Fibroblast of lung (primary cell): ENCODE data around the gene ALOX5. TPM values are rescaled to one million over a fixed set of nuclear protein-coding genes. Genes with fewer than 3 reads are reported as not detected.

Experiments used
- DNase-seq, 2 donors: peaks; one replicate each; pipeline versions ENCODE4 v3.0.0 to v3.0.0-alpha.2; 2010; ENCODE audit warnings: low read depth in 2 of 2
- H2AFZ ChIP-seq: 2 replicates; pipeline ENCODE4 v1.5.1; 2012; ENCODE audit warnings: low read length, control low read depth, inconsistent platforms
- H3K27ac ChIP-seq: 2 replicates; pipeline ENCODE4 v1.5.1; 2011; ENCODE audit warnings: low read length, control low read depth; ENCODE audit not compliant: insufficient read depth
- H3K27me3 ChIP-seq: 2 replicates; pipeline ENCODE4 v1.5.1; 2011; ENCODE audit warnings: mild to moderate bottlenecking, low read length; ENCODE audit not compliant: control insufficient read depth, insufficient read depth
- H3K36me3 ChIP-seq: 2 replicates; pipeline ENCODE4 v1.5.1; 2011; ENCODE audit warnings: low read length; ENCODE audit not compliant: control insufficient read depth, insufficient read depth
- H3K4me1 ChIP-seq: 2 replicates; pipeline ENCODE4 v1.5.1; 2011; ENCODE audit warnings: low read length; ENCODE audit not compliant: control insufficient read depth, insufficient read depth; ENCODE audit errors: extremely low read depth
- H3K4me2 ChIP-seq: 2 replicates; pipeline ENCODE4 v1.5.1; 2011; ENCODE audit warnings: low read length, control low read depth; ENCODE audit not compliant: insufficient read depth; ENCODE audit errors: extremely low read depth
- H3K4me3 ChIP-seq, 4 experiments: fragments of 200-600 bp in 1 of 4; sonication (generic) in 1 of 4; replicated peaks in 1 of 4; 2 replicates each; pipeline ENCODE4 v1.5.1; 2011 to 2016; ENCODE audit warnings: low read length in 4 of 4, low read depth in 3 of 4, mild to moderate bottlenecking in 3 of 4, control low read depth in 2 of 4, inconsistent platforms in 1 of 4, mixed read lengths in 1 of 4; ENCODE audit not compliant: insufficient read depth in 1 of 4; ENCODE audit errors: control extremely low read depth in 1 of 4
- H3K79me2 ChIP-seq: 2 replicates; pipeline ENCODE4 v1.5.1; 2012; ENCODE audit warnings: mild to moderate bottlenecking, low read length, inconsistent platforms; ENCODE audit not compliant: control insufficient read depth, insufficient read depth
- H3K9ac ChIP-seq: 2 replicates; pipeline ENCODE4 v1.5.1; 2011; ENCODE audit warnings: mild to moderate bottlenecking, low read length, control low read depth; ENCODE audit not compliant: insufficient read depth
- H3K9me3 ChIP-seq: 2 replicates; pipeline ENCODE4 v1.5.1; 2012; ENCODE audit warnings: low read depth, low read length; ENCODE audit not compliant: control insufficient read depth, insufficient read depth
- H4K20me1 ChIP-seq: 2 replicates; pipeline ENCODE4 v1.5.1; 2011; ENCODE audit warnings: low read length; ENCODE audit not compliant: control insufficient read depth, insufficient read depth; ENCODE audit errors: extremely low read depth
- EZH2 ChIP-seq: IDR thresholded peaks from 2 replicates; pipeline ENCODE4 v1.5.1; 2012; ENCODE audit warnings: low read length, control low read depth, mild to moderate bottlenecking; ENCODE audit errors: missing control alignments
- polyA plus RNA-seq, 2 donors: library from polyadenylated mRNA; depleted of rRNA in 1 of 2; stranded (reverse) in 1 of 2; unstranded in 1 of 2; fragments of >200 nt; gene quantifications; 2 replicates each; pipeline ENCODE4 v1.2.1, GENCODE V29; 2011 to 2012; ENCODE audit warnings: missing spikeins in 1 of 2
- total RNA-seq: library from RNA; depleted of rRNA; stranded (reverse); fragments of >200 nt; gene quantifications from 2 replicates; pipeline ENCODE4 v1.2.1, GENCODE V29; 2014
- TF ChIP-seq, protein P1 (sequence below), 2 donors: IDR thresholded peaks in 1 of 2; conservative IDR thresholded peaks in 1 of 2; 1 replicate in 1 of 2; 2 replicates in 1 of 2; pipeline ENCODE4 v1.5.1; 2011 to 2012; ENCODE audit warnings: low read length in 2 of 2, control low read depth in 1 of 2, inconsistent platforms in 1 of 2, low read depth in 1 of 2, mild to moderate bottlenecking in 1 of 2

The ALOX5 gene
- total and polyA plus RNA-seq, 2 donors (not counting 1 experiment from before 2014, with no cell fraction given): not detected

- Histone ChIP-seq H3K4me1 (no peaks in the 10 kb centered on the region), H4K20me1 (peaks cover 2% of the 10 kb centered on the region), H3K4me3 (no peak overlapping the region), H3K9me3 (no peaks in the 10 kb centered on the region), H3K36me3 (no peaks in the 10 kb centered on the region), H3K79me2 (no peaks in the 10 kb centered on the region), H3K4me2 (peak overlapping the region; percentile 68), H2AFZ (no peak overlapping the region), H3K9ac (no peak overlapping the region), H3K27me3 (peaks cover 32% of the 10 kb centered on the region), H3K27ac (no peak overlapping the region)
- peak in 1 of 2 donors; percentile 9 for DNase-seq
- peak; percentile 85 for TF ChIP-seq EZH2
- TF ChIP-seq, protein P1, sequence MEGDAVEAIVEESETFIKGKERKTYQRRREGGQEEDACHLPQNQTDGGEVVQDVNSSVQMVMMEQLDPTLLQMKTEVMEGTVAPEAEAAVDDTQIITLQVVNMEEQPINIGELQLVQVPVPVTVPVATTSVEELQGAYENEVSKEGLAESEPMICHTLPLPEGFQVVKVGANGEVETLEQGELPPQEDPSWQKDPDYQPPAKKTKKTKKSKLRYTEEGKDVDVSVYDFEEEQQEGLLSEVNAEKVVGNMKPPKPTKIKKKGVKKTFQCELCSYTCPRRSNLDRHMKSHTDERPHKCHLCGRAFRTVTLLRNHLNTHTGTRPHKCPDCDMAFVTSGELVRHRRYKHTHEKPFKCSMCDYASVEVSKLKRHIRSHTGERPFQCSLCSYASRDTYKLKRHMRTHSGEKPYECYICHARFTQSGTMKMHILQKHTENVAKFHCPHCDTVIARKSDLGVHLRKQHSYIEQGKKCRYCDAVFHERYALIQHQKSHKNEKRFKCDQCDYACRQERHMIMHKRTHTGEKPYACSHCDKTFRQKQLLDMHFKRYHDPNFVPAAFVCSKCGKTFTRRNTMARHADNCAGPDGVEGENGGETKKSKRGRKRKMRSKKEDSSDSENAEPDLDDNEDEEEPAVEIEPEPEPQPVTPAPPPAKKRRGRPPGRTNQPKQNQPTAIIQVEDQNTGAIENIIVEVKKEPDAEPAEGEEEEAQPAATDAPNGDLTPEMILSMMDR (conservative IDR thresholded peaks at IDR 0.05 in 1 of 2, IDR thresholded peaks at IDR 0.05 in 1 of 2; ENCODE audit: low read depth in 1 of 2, low read length in 2 of 2): no peak
Observed at GRCh38 chr10:45374350-45375052, 485 bp downstream of the ALOX5 start.

DNA sequence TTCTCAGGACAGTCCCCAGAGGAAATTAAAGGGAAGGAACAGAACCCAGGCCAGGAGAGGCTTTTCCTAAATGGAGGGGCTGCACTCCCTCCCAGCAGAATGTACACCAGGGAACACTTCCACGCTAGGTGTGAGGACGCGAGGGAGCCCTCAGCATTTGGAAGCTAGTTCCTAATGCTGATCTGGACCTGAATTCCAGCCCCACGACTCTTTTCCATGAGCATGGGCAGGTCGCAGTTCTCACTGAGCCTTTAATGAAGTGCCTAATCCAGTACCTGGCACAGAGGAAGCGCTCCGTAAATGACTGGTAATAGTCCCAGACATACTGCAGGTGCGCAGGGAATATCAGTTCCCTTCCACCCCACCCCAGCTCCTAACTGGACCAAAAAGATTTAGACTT, 1.1 kb downstream of the ALOX5 start:
- H3K4me1 ChIP-seq: no peaks in the 10 kb centered on the region
- H3K36me3 ChIP-seq: no peaks in the 10 kb centered on the region
- no peak overlapping the region for H3K4me2 ChIP-seq
- H3K9me3 ChIP-seq: no peaks in the 10 kb centered on the region
- H2AFZ ChIP-seq: no peak overlapping the region
- no peaks in the 10 kb centered on the region for H3K79me2 ChIP-seq
- H3K9ac ChIP-seq: no peak overlapping the region
- no peak overlapping the region for H3K27ac ChIP-seq
- no peak overlapping the region for H3K4me3 ChIP-seq
- DNase-seq: no peak
- peaks cover 32% of the 10 kb centered on the region for H3K27me3 ChIP-seq
- peaks cover 2% of the 10 kb centered on the region for H4K20me1 ChIP-seq
- TF ChIP-seq EZH2: no peak
- TF ChIP-seq, protein P1 (conservative IDR thresholded peaks at IDR 0.05 in 1 of 2, IDR thresholded peaks at IDR 0.05 in 1 of 2; ENCODE audit: low read depth in 1 of 2, low read length in 2 of 2): no peak

DNA sequence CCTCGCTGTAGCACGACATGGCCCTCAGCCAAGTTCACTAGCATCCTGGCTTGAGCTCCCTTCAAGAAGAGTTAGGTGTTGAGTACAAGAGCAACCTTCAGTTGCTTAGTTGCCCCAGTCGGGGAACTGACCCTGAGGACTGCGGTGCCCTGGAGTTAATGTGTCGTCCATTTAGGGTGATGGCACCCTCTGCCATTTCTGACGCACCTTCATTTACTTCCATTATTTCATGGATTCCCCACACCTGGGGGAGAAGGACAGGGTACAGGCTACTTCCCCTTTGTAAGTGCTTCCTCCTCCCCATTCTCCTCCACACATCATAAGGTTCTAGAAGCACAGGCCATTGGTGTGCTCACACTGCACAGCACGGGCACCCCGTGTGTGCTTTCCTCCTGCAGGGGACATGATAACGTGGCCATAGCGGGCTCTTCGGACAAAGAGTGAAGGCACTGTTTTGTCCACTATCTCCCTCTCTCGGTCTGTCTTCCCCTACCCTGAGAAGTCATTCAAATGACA, 1.8 kb downstream of the ALOX5 start:
- H3K27ac ChIP-seq: no peak overlapping the region
- no peak for DNase-seq
- H3K9ac ChIP-seq: no peak overlapping the region
- no peak overlapping the region for H3K4me2 ChIP-seq
- no peaks in the 10 kb centered on the region for H3K4me1 ChIP-seq
- H3K9me3 ChIP-seq: no peaks in the 10 kb centered on the region
- peaks cover 32% of the 10 kb centered on the region for H3K27me3 ChIP-seq
- peaks cover 1% of the 10 kb centered on the region for H4K20me1 ChIP-seq
- no peak for TF ChIP-seq EZH2
- TF ChIP-seq, protein P1 (conservative IDR thresholded peaks at IDR 0.05 in 1 of 2, IDR thresholded peaks at IDR 0.05 in 1 of 2; ENCODE audit: low read depth in 1 of 2, low read length in 2 of 2): no peak
- no peaks in the 10 kb centered on the region for H3K79me2 ChIP-seq
- no peaks in the 10 kb centered on the region for H3K36me3 ChIP-seq
- no peak overlapping the region for H3K4me3 ChIP-seq
- no peak overlapping the region for H2AFZ ChIP-seq
